GM18508 (cell line): ENCODE data around the gene COBL.

ENCODE experiments used
- ATAC-seq: cut with Tn5 transposase; IDR thresholded peaks from one replicate; pipeline ENCODE4 v1.9.1; 2021; ENCODE audit warnings: moderate number of reproducible peaks; ENCODE audit not compliant: insufficient read depth, unreplicated experiment

COBL gene

DNA sequence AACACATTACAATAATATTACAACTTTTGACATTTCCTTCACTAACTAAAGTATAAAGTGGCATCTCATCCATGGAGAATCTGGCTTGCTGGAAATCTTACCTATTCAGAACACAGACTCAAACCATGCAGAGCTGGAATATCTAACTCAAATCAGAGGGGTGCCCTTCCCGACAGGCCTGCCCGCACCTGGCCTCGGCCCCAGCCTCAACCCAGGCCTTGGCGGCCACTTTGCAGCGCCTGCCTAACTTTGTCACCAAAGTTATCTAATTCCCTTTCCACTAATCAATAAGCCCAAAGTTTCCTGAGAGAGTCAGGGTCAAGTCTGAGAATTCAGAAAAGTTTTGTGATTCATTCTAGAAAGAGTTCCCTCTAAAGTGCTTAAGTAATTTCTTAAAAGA is 212.9 kb downstream of the COBL start:
- no peak for ATAC-seq

- ATAC-seq = no peak
These were observed 213.8 kb downstream of the COBL start for GRCh38 chr7:51102828-51103227.

DNA sequence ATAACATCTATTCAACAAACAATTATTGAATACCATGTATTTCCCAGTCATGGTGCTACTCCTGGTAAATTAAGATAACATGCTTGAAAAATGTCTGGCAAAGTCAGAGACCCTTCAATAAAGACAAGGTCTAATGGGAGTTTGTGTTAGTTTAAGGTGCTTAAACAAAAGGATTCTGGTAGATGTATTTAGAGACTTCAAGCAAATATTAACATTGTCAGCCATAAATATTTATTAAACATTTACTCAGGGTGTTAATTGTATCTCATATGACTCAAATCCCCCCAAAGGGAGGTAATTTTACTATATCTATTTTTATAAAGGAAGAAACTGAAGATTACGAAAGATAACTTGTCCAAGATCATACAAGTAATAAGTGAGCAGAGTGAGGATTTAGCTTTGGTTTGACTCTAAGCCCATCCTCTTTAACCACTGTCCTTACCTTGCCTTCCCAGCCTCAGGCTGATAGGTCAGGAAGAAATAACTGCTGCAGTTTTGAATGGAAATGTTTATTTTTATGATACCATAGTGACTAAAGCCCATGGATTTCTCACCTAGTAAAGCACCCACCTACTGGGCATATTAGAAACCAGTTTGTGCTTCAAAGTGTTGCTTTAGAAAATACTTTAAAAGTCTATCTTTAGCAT is 215.4 kb downstream of the COBL start:
- ATAC-seq = no peak

- no peak for ATAC-seq
These were observed 226.2 kb downstream of the COBL start for GRCh38 chr7:51090411-51090810.

DNA sequence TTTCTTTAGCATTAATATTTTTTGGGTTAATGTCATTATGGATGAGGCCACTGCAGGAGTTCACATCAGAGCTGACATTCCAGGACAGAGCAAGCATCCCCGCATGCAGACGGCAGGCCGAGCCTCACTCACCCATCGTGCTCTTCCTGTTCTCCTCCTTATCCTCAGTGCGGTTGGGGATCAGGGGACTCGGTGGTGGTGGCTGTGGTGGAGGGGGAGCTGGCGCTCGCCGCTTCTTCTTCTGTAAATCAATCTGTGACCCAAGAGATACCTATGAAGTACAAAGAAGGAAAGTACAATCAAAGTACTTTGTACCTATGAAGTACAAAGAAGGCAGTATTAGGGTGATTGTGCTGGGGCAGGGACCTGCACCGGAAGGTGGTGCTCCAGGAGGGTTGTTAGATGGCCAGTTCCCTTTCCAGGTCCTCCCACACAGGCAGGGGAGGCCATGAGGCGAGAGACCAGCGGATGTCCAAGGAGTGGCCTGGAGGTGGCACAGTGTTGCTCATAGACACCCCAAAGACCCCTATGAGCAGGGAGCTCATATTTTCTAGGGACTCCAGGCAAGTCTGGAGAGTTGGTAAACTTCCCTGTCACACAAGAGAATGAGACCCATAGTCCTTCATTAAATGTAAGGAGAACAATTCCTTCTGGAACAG is 231.4 kb downstream of the COBL start:
- ATAC-seq = no peak

- no peak for ATAC-seq
These were observed 232.5 kb downstream of the COBL start for GRCh38 chr7:51084121-51084520.

GRCh38 chr7:51082940-51083533 is 233.6 kb downstream of the COBL start:
- no peak for ATAC-seq

- ATAC-seq = no peak
These were observed 234.3 kb downstream of the COBL start for GRCh38 chr7:51082096-51082840.

GRCh38 chr7:51081270-51081890 is 235.2 kb downstream of the COBL start:
- no peak for ATAC-seq

DNA sequence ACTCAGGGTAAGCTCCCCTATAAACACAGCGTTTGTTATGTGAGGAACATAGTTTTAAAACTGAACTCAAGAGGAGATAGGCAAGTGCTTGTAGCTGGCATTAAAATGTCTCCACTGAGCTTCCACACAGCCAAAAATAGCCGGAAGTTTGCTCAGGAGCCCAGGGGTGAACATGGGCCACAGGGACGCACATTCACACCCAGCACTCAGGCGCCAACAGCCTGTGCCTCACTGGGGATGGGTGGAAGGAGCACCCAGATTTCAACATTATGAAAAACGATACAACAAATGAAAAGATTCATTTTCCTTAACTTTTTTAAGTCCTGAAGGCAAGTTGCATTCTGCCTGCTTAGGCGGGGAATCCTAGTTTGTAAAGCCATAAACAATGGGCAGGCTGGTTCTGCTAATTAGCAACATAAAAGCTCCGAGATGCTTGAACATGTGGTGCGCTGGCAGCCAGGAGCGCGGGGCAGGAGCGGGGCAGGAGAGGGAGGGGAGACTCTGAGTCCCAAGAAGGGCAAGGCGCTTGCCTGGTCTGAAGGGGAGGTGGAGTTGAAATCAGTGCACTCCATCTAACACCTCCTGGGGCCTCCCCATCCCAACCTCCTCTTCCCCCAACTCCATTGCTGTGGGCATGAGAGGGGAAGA is 235.9 kb downstream of the COBL start:
- no peak for ATAC-seq

- ATAC-seq = no peak
These were observed 236.4 kb downstream of the COBL start for GRCh38 chr7:51080216-51080615.

DNA sequence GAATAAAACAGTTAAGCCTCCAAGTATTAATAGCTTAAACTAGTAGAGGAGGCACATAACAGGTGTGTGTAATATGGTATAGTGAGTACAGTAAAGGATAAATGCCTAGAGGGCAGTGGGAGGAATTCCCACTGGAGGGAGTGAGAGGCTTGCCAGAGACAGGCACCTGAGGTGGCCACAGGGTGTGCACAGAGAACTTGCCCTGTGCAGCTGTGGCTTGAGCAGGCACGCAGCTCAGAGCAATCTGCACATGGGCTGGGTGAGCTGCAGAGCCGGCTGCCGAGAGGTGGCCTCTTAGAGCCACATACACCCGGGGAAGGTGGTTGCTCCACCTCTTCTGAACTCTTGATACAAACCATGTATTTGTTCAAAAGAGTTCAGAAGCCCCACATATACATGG is 237.1 kb downstream of the COBL start:
- ATAC-seq = no peak

DNA sequence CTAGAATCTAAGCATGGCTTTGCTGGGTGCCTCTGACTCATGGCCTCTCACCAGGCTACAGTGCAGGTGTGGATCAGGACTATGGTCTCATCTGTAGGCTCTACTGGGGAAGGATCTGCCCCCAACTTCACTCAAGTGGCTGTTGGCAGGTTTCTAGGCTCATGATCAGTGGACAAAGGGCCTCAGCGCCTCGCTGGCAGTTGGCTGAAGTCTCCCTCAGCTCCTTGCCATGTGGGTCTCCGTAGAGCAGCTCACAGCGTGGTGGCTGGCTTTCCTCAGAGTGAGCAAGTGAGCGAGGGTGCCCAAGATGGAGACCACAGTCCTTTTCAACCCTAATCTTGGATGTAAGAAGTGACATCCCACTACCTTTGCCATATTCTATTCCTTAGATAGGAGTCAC is 238.0 kb downstream of the COBL start:
- no peak for ATAC-seq

DNA sequence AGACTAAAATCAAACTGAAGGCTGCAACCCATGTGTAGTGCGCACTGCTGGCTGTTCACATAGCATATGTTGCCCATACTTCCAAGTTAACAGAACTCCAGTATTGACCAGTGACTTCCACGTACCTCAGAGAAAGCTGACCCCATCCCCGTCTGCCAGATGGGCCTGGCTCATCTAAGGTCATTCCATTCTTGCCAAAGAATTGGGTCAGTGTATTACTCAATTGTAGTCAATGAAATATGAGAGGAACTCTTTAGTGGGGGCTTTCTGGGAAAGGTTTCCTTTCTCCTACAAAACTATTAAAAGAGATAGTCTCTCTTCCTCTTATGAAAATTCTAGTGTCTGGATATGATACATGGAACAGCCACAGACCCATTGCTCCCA is 238.6 kb downstream of the COBL start:
- no peak for ATAC-seq

DNA sequence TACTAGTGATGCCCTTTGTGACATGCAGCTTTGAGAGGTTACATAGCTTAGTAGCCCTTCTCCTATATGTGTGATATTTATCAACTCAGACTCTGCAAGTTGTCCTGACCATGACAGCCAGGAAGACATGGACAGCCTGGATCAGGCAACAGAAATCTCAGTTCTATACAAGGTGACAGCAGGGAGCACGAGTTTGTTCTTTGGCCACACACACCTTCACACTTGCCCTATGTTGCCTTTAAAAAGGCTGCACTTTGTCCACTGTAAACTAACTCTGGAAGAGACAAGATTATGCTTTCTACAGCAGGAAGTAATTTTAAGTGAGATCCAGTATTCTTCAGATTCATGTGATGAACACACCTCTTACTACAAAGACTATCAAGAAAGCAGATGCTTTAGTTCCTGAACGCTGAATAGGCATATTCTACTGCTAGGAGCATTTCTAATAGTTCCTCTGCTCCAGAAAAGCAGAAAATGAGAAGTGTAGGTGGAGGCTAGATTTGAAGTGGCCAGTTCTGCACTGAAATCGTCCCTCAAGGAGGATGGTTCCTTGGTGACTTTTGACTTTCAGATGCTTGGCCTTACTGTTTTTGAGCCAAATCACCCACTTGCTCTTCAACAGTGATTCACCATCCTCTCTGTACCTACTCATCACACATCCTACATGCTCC is 239.2 kb downstream of the COBL start:
- ATAC-seq = no peak

GRCh38 chr7:51075681-51076580 is 240.7 kb downstream of the COBL start:
- ATAC-seq = no peak

- no peak for ATAC-seq
These were observed 243.4 kb downstream of the COBL start for GRCh38 chr7:51073171-51073570.

DNA sequence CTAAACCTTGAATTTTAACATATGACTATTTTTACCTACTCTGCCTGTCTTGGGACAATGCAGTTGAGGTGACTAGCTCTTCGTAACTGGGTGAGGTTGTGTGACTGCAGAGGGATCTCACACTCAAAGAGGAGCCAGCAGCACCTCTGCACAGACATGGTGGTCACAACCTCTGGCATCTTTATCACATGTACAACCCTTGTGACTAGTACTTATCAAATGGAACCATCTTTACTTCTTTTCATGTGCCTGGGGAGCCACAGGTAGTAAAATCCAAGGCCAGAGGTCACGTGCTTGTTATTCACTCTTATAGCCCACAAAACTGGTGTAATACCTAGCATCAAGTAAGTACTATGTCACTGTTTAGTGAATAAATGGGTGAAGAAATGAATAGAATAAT is 244.3 kb downstream of the COBL start:
- no peak for ATAC-seq

DNA sequence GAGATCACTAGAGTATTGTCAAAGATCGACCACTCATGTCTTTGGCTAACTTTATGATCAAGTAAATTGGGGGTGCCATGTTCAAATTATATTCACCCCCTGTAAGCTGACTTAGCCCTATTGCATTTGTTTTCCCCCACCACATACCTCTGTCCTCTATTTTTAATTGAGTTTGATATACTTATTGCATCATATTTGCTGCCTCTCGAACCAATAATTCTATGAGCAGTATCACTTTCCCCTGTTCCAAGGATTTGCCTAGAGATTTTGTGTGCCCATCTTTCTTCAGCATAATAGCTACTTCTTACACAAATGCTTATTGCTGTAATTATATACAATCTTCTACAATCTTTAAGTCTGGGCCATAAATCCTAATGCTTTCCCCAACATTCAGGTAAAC is 245.2 kb downstream of the COBL start:
- no peak for ATAC-seq
